Activated T-cell treated with anti-CD3 and anti-CD28 coated beads, Interleukin-2, amount 50 U/mL, for 4 hours (primary cell): ENCODE measurements around the gene CYBB. TPM values are rescaled to one million over a fixed set of nuclear protein-coding genes. Genes with fewer than 3 reads are reported as not detected.

ENCODE experiments used
- ATAC-seq, 2 donors: fragments of 200-7000 bp; cut with Tn5 transposase; one replicate each; pipeline ENCODE4 v1.10.0; 2021
- DNase-seq: peaks from one replicate; pipeline ENCODE4 v3.0.0-alpha.2; 2020
- H3K27me3 Mint-ChIP-seq: one replicate; pipeline ENCODE4 v1.8.0; 2021; ENCODE audit warnings: low read depth, mixed read lengths
- H3K36me3 Mint-ChIP-seq: one replicate; pipeline ENCODE4 v1.8.0; 2022; ENCODE audit warnings: mixed read lengths; ENCODE audit not compliant: insufficient read depth
- H3K4me1 Mint-ChIP-seq: one replicate; pipeline ENCODE4 v1.8.0; 2021; ENCODE audit warnings: low read depth, mixed read lengths
- H3K4me3 Mint-ChIP-seq: one replicate; pipeline ENCODE4 v1.8.0; 2021; ENCODE audit warnings: mild to moderate bottlenecking, moderate library complexity, mixed read lengths
- H3K9me3 Mint-ChIP-seq: one replicate; pipeline ENCODE4 v1.8.0; 2021; ENCODE audit warnings: mixed read lengths
- total RNA-seq, 3 donors: library from RNA; stranded (reverse); gene quantifications; one replicate each; pipeline ENCODE4 v1.2.1, GENCODE V29; 2021

CYBB gene
- total RNA-seq, 3 donors from 2014 or later: 1.1 to 3.5 (median 1.2) TPM

DNA sequence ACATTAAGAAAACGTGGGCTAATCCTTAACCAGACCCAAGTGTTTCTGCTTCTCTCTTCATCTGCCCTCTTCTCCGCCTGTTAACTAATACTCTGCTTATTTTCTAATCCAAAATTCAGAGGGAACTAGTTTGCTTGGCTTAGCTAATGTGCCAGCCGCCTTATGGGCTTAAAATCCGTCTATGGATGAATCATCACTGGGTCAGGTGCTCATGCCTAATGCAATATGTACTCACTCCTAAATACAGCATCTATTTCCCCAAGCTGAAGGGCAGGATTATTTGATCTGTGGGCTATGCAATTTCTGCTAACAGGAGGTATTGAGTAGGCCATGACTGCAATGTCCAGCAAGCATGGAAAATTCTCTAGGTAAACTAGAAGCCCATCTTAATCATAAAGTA, 55.1 kb downstream of the CYBB start:
- Mint-ChIP-seq H3K4me3 (no peak overlapping the region), H3K36me3 (peaks cover 2% of the 10 kb centered on the region), H3K4me1 (peaks cover 2% of the 10 kb centered on the region), H3K27me3 (no peaks in the 10 kb centered on the region), H3K9me3 (no peaks in the 10 kb centered on the region)
- DNase-seq: no peak
- no peak for ATAC-seq

GRCh38 chrX:37840931-37841330, 61.1 kb downstream of the CYBB start:
- peaks cover 2% of the 10 kb centered on the region for H3K36me3 Mint-ChIP-seq
- H3K9me3 Mint-ChIP-seq: no peaks in the 10 kb centered on the region

GRCh38 chrX:37844622-37845021, 64.8 kb downstream of the CYBB start:
- no peak for DNase-seq
- no peak overlapping the region for H3K4me3 Mint-ChIP-seq
- H3K9me3 Mint-ChIP-seq: no peaks in the 10 kb centered on the region
- H3K27me3 Mint-ChIP-seq: no peaks in the 10 kb centered on the region
- peaks cover 2% of the 10 kb centered on the region for H3K36me3 Mint-ChIP-seq
- peaks cover 29% of the 10 kb centered on the region for H3K4me1 Mint-ChIP-seq
- no peak for ATAC-seq

More at GRCh38 chrX:37840931-37841330, 61.1 kb downstream of the CYBB start:
- Mint-ChIP-seq H3K27me3 (no peaks in the 10 kb centered on the region), H3K4me3 (no peak overlapping the region), H3K4me1 (peaks cover 19% of the 10 kb centered on the region)
- no peak for ATAC-seq
- DNase-seq: no peak

DNA sequence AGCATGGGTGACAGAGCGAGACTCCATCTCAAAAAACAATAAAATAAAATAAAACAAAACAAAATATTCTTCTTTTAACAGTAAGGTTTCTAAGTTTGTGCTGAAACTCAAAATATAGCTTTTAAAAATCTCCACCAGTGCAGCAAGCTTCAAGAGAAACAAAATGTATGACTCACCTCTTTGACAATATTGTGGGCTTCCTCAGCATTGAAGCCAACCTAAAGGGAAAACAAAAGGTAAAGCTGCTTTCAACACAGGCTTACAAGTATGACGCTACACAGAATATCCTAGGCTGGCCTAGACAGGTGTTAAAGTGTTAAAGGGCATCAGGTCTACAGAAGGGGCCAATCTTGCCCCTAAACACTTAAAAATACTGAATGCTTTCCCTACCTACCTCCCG, 66.3 kb downstream of the CYBB start:
- Mint-ChIP-seq H3K4me3 (peak overlapping the region; percentile 78), H3K9me3 (no peaks in the 10 kb centered on the region), H3K27me3 (no peaks in the 10 kb centered on the region), H3K36me3 (peaks cover 2% of the 10 kb centered on the region), H3K4me1 (peaks cover 29% of the 10 kb centered on the region)
- DNase-seq (no peak), ATAC-seq (peak; percentile 55 to 57)

GRCh38 chrX:37846558-37846933, 66.7 kb downstream of the CYBB start:
- ATAC-seq: peak; percentile 37 to 41
- Mint-ChIP-seq H3K4me1 (peaks cover 29% of the 10 kb centered on the region), H3K4me3 (peak overlapping the region; percentile 78), H3K27me3 (no peaks in the 10 kb centered on the region), H3K9me3 (no peaks in the 10 kb centered on the region), H3K36me3 (peaks cover 2% of the 10 kb centered on the region)
- no peak for DNase-seq

- peaks cover 28% of the 10 kb centered on the region for H3K4me1 Mint-ChIP-seq
- no peaks in the 10 kb centered on the region for H3K9me3 Mint-ChIP-seq
- peak; percentile 62 for DNase-seq
- peak; percentile 92 to 93 for ATAC-seq
- peaks cover 2% of the 10 kb centered on the region for H3K36me3 Mint-ChIP-seq
- no peaks in the 10 kb centered on the region for H3K27me3 Mint-ChIP-seq
- H3K4me3 Mint-ChIP-seq: peak within 1 kb of the TSS; percentile 78
Observed at GRCh38 chrX:37846934-37847732, 67.3 kb downstream of the CYBB start, which contains the start of gene DYNLT3. TSS of gene DYNLT3 (minus strand) at chrX:37847571. CDS start at chrX:37847510, 61 bp downstream.

- H3K4me1 Mint-ChIP-seq: peaks cover 26% of the 10 kb centered on the region
- peak overlapping the region; percentile 78 for H3K4me3 Mint-ChIP-seq
- no peaks in the 10 kb centered on the region for H3K27me3 Mint-ChIP-seq
- no peaks in the 10 kb centered on the region for H3K9me3 Mint-ChIP-seq
- H3K36me3 Mint-ChIP-seq: peaks cover 2% of the 10 kb centered on the region
- DNase-seq (no peak), ATAC-seq (peak; percentile 3 to 39)
Observed at GRCh38 chrX:37847733-37848197, 67.9 kb downstream of the CYBB start.

DNA sequence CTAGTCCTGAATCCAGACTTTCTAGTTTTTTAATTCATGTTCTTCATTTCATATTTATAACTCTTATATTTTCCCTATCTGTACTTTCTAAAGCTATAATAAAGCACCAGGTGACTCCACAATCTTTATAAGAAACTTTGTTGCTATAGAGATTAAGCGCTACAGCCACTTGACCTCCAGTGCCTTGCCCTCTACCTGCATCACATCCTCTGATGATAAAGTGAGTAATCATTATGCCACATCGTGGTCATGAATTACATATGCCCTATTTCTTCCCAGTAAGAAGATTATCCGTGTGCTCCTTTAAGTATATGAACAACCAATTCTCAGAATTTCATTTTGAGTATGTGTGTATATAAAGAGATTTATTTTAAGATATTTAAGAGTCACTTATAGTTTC, 74.3 kb downstream of the CYBB start:
- no peaks in the 10 kb centered on the region for H3K9me3 Mint-ChIP-seq
- no peak for ATAC-seq
- no peaks in the 10 kb centered on the region for H3K36me3 Mint-ChIP-seq
- no peak for DNase-seq
- no peaks in the 10 kb centered on the region for H3K27me3 Mint-ChIP-seq
- H3K4me3 Mint-ChIP-seq: no peak overlapping the region
- H3K4me1 Mint-ChIP-seq: no peaks in the 10 kb centered on the region

DNA sequence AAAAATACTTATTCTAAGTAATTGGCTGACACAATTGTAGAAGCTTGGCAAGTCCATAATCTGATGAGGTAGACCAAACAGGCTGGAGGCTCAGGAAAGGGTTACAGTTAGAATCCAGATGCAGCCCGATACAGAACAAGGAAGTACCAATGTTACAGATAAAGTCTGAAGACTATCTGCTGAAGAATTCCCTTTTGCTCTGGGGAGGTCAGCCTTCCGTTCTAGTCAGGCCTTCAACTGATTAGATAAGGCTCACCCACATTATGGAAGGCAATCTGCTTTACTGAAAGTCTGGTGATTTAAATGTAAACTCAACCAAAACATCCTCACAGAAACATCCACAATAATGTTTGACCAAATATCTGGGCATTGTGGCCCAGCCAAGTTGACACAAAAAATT, 74.9 kb downstream of the CYBB start:
- no peaks in the 10 kb centered on the region for H3K27me3 Mint-ChIP-seq
- ATAC-seq (no peak), DNase-seq (no peak)
- no peaks in the 10 kb centered on the region for H3K36me3 Mint-ChIP-seq
- no peak overlapping the region for H3K4me3 Mint-ChIP-seq
- H3K4me1 Mint-ChIP-seq: no peaks in the 10 kb centered on the region
- H3K9me3 Mint-ChIP-seq: no peaks in the 10 kb centered on the region

GRCh38 chrX:37860721-37861120, 80.9 kb downstream of the CYBB start:
- no peak overlapping the region for H3K4me3 Mint-ChIP-seq
- ATAC-seq (no peak), DNase-seq (no peak)
- H3K9me3 Mint-ChIP-seq: no peaks in the 10 kb centered on the region
- H3K36me3 Mint-ChIP-seq: no peaks in the 10 kb centered on the region
- H3K27me3 Mint-ChIP-seq: peaks cover 2% of the 10 kb centered on the region
- no peaks in the 10 kb centered on the region for H3K4me1 Mint-ChIP-seq

DNA sequence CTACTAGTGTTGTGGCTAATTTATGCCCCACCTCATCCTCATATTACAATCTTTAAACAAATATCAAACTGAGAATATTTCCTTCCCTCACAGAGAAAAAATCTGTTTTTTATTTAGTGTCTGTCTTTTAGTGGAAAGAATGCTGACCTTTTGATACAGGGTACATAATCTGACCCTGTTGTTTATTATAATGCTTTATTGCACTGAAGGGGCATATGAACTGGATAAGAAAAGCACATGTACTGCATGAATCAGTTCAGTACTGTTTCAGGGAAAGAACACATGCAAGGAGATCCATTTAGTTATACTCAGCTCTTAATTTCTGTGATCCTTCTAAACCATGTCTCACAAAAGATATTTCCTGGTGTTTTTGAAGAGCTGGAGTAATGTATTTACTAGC, 83.0 kb downstream of the CYBB start:
- no peak for ATAC-seq
- Mint-ChIP-seq H3K36me3 (no peaks in the 10 kb centered on the region), H3K27me3 (peaks cover 2% of the 10 kb centered on the region)

More for the DNA sequence above, 83.0 kb downstream of the CYBB start:
- Mint-ChIP-seq H3K9me3 (no peaks in the 10 kb centered on the region), H3K4me3 (no peak overlapping the region), H3K4me1 (peaks cover 3% of the 10 kb centered on the region)
- no peak for DNase-seq

Other genes starting within 250 kb of the CYBB start
- under 1 TPM; 0.05 to 0.08 (median 0.05) TPM for gene LANCL3, start 208.4 kb upstream of the CYBB start, total RNA-seq
- gene XK, start 94.3 kb upstream of the CYBB start, total RNA-seq: under 1 TPM; 0.05 to 0.16 (median 0.10) TPM
- gene DYNLT3, start 67.5 kb downstream of the CYBB start, total RNA-seq: 10 to 100 TPM; 10.0 to 14.9 (median 11.5) TPM
- gene SYTL5, start 226.5 kb downstream of the CYBB start, total RNA-seq: under 1 TPM in 1 of 3 donors, not detected in 2; 0.05 TPM